Neuronal stem cell (in vitro differentiated cells): ENCODE measurements around the gene RNF220.

Experiments
- DNase-seq: peaks from one replicate; pipeline ENCODE4 v3.0.0-alpha.2; 2013; ENCODE audit warnings: low spot score
- H2AFZ ChIP-seq: one replicate; pipeline ENCODE4 v1.6.1; 2013; ENCODE audit warnings: mild to moderate bottlenecking, low read length, inconsistent platforms
- H2AK5ac ChIP-seq: 2 replicates; pipeline ENCODE4 v1.6.1; 2013; ENCODE audit warnings: low read depth, mild to moderate bottlenecking, inconsistent platforms, low read length, moderate library complexity, mixed read lengths
- H2BK120ac ChIP-seq: 2 replicates; pipeline ENCODE4 v1.6.1; 2013; ENCODE audit warnings: low read depth, mild to moderate bottlenecking, inconsistent platforms, low read length, moderate library complexity, mixed read lengths
- H2BK12ac ChIP-seq: one replicate; pipeline ENCODE4 v1.6.1; 2013; ENCODE audit warnings: low read length, inconsistent platforms
- H2BK15ac ChIP-seq: 2 replicates; pipeline ENCODE4 v1.6.1; 2013; ENCODE audit warnings: mild to moderate bottlenecking, low read length, inconsistent platforms, mixed read lengths
- H2BK5ac ChIP-seq: one replicate; pipeline ENCODE4 v1.6.1; 2013; ENCODE audit warnings: inconsistent platforms, mild to moderate bottlenecking, low read length, moderate library complexity
- H3K14ac ChIP-seq: one replicate; pipeline ENCODE4 v1.6.1; 2013; ENCODE audit warnings: low read length, inconsistent platforms
- H3K18ac ChIP-seq: 2 replicates; pipeline ENCODE4 v1.6.1; 2013; ENCODE audit warnings: low read length, inconsistent platforms
- H3K23ac ChIP-seq: 2 replicates; pipeline ENCODE4 v1.6.1; 2013; ENCODE audit warnings: low read depth, mild to moderate bottlenecking, mixed read lengths, low read length, inconsistent platforms; ENCODE audit not compliant: poor library complexity
- H3K27ac ChIP-seq: replicated peaks from 3 replicates; pipeline ENCODE4 v1.5.1; 2013; ENCODE audit warnings: low read length, inconsistent platforms
- H3K27me3 ChIP-seq, 3 experiments: 2 replicates each; pipeline ENCODE4 v1.6.1; 2013; ENCODE audit warnings: low read length in 3 of 3, mild to moderate bottlenecking in 2 of 3, inconsistent platforms in 1 of 3, low read depth in 1 of 3, mixed read lengths in 1 of 3, moderate library complexity in 1 of 3; ENCODE audit not compliant: control insufficient read depth in 3 of 3, insufficient read depth in 3 of 3
- H3K36me3 ChIP-seq, 2 donors: replicated peaks in 1 of 2; 2 replicates each; pipeline ENCODE4 v1.6.1; 2013; ENCODE audit warnings: low read length in 2 of 2; ENCODE audit not compliant: control insufficient read depth in 2 of 2, insufficient read depth in 2 of 2
- H3K4ac ChIP-seq: 2 replicates; pipeline ENCODE4 v1.6.1; 2013; ENCODE audit warnings: inconsistent platforms, mild to moderate bottlenecking, low read length, moderate library complexity
- H3K4me1 ChIP-seq, 2 donors: 1 replicate in 1 of 2; 2 replicates in 1 of 2; pipeline ENCODE4 v1.6.1; 2013; ENCODE audit warnings: low read length in 2 of 2, low read depth in 1 of 2; ENCODE audit not compliant: control insufficient read depth in 2 of 2, insufficient read depth in 1 of 2
- H3K4me2 ChIP-seq: one replicate; pipeline ENCODE4 v1.6.1; 2013; ENCODE audit warnings: mild to moderate bottlenecking, low read length, inconsistent platforms; ENCODE audit not compliant: insufficient read depth, poor library complexity, severe bottlenecking
- H3K4me3 ChIP-seq, 2 donors: 2 replicates each; pipeline ENCODE4 v1.5.1; 2013; ENCODE audit warnings: low read length in 2 of 2, mild to moderate bottlenecking in 2 of 2, inconsistent platforms in 1 of 2, moderate library complexity in 1 of 2
- H3K79me1 ChIP-seq: one replicate; pipeline ENCODE4 v1.6.1; 2013; ENCODE audit warnings: low read depth, mild to moderate bottlenecking, inconsistent platforms, low read length, moderate library complexity
- H3K9ac ChIP-seq: one replicate; pipeline ENCODE4 v1.6.1; 2013; ENCODE audit warnings: mild to moderate bottlenecking, low read depth, low read length, inconsistent platforms; ENCODE audit not compliant: poor library complexity
- H3K9me3 ChIP-seq, 2 donors: replicated peaks in 1 of 2; 2 replicates each; pipeline versions ENCODE3 to v1.6.1; 2013; ENCODE audit warnings: low read length in 2 of 2, mild to moderate bottlenecking in 2 of 2, inconsistent platforms in 1 of 2, low read depth in 1 of 2, mixed read lengths in 1 of 2, moderate library complexity in 1 of 2; ENCODE audit not compliant: control insufficient read depth in 2 of 2, insufficient read depth in 1 of 2
- H4K8ac ChIP-seq: one replicate; pipeline ENCODE4 v1.6.1; 2013; ENCODE audit warnings: low read depth, mild to moderate bottlenecking, inconsistent platforms, low read length, moderate library complexity
- H4K91ac ChIP-seq: one replicate; pipeline ENCODE4 v1.6.1; 2013; ENCODE audit warnings: low read length, low read depth, mild to moderate bottlenecking, inconsistent platforms; ENCODE audit not compliant: poor library complexity
- WGBS, 2 donors: extraction: QIAGEN DNeasy Blood & Tissue Kit; methylation state at CpG; one replicate each; pipeline ENCODE4 v1.1.7; 2013; ENCODE audit warnings: missing lambda C conversion rate in 2 of 2, mixed read lengths in 1 of 2; ENCODE audit not compliant: insufficient read length in 2 of 2, insufficient replicate concordance in 1 of 2; ENCODE audit errors: extremely low coverage in 2 of 2; 5-methylcytosine and 5-hydroxymethylcytosine counted together

The RNF220 gene

DNA sequence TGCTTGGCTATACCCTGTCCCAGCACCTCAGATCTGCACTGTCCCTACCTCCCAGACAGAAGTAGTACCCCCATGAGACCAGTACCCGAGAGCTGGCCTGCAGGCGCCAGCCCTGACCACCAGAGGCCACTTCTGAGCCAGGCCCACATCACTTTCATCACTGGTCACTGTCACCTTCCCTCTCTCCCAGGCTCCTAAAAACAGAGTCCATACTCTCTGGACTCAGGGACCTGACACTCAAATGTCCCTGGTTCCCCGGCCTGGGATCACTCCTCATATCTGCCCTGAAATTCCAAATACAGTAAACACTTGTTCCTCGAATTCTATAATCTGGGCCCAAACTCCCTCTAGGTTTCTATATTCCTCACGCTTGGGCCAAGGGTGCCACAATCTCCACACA, 250.6 kb downstream of the RNF220 start:
- H3K79me1 ChIP-seq: no peaks in the 10 kb centered on the region

DNA sequence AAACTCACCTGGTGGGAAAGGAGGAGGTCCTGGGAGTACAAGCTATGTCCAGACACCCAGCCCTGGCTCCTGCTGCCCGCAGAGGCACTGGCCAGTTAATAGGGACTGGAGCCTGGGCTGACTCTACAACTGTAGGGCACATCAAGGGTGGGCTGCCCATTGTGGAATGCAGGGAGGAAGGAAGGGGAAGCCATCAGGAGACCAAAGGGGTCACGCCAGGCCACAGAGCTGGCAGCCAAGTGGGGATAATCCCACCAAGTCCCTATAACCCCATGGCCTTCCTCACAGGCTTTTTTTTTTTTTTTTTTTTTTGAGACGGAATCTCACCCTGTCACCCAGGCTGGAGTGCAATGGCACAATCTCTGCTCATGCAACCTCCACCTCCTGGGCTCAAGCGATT, 254.5 kb downstream of the RNF220 start:
- no peak overlapping the region for H3K4ac ChIP-seq
- H3K18ac ChIP-seq: no peak overlapping the region
- no peak overlapping the region for H4K8ac ChIP-seq
- H3K14ac ChIP-seq: no peak overlapping the region
- H3K4me3 ChIP-seq: no peak overlapping the region
- H2AK5ac ChIP-seq: no peak overlapping the region
- H3K23ac ChIP-seq: no peak overlapping the region
- H2AFZ ChIP-seq: no peak overlapping the region
- H3K36me3 ChIP-seq: peaks cover 2 to 6% of the 10 kb centered on the region in 2 donors
- H3K9ac ChIP-seq: no peak overlapping the region
- H2BK5ac ChIP-seq: no peak overlapping the region
- H3K4me2 ChIP-seq: no peak overlapping the region
- H3K9me3 ChIP-seq: no peaks in the 10 kb centered on the region
- no peak overlapping the region for H3K27ac ChIP-seq
- no peaks in the 10 kb centered on the region for H3K27me3 ChIP-seq
- H3K79me1 ChIP-seq: no peaks in the 10 kb centered on the region
- DNase-seq: no peak
- peaks cover 0 to 3% of the 10 kb centered on the region in 2 donors for H3K4me1 ChIP-seq
- H2BK12ac ChIP-seq: no peak overlapping the region
- H2BK15ac ChIP-seq: no peak overlapping the region
- H4K91ac ChIP-seq: no peak overlapping the region
- no CpG with 5 or more reads among the region's 4 CpGs for WGBS, 2 donors
- H2BK120ac ChIP-seq: no peak overlapping the region

More for the DNA sequence above, 250.6 kb downstream of the RNF220 start:
- Histone ChIP-seq H2BK12ac (no peak overlapping the region), H3K9ac (no peak overlapping the region), H4K8ac (no peak overlapping the region), H2AK5ac (no peak overlapping the region), H2BK120ac (no peak overlapping the region), H3K36me3 (peaks cover 8 to 42% of the 10 kb centered on the region in 2 donors), H3K4me1 (peaks cover 0 to 4% of the 10 kb centered on the region in 2 donors), H3K9me3 (no peaks in the 10 kb centered on the region), H3K4me3 (no peak overlapping the region), H3K4ac (no peak overlapping the region), H3K14ac (no peak overlapping the region), H3K4me2 (no peak overlapping the region), H3K18ac (no peak overlapping the region), H3K23ac (no peak overlapping the region), H2AFZ (no peak overlapping the region), H3K27ac (no peak overlapping the region), H2BK15ac (no peak overlapping the region), H3K27me3 (no peaks in the 10 kb centered on the region), H2BK5ac (no peak overlapping the region), H4K91ac (no peak overlapping the region)
- no CpG with 5 or more reads among the region's 5 CpGs for WGBS, 2 donors
- no peak for DNase-seq

DNA sequence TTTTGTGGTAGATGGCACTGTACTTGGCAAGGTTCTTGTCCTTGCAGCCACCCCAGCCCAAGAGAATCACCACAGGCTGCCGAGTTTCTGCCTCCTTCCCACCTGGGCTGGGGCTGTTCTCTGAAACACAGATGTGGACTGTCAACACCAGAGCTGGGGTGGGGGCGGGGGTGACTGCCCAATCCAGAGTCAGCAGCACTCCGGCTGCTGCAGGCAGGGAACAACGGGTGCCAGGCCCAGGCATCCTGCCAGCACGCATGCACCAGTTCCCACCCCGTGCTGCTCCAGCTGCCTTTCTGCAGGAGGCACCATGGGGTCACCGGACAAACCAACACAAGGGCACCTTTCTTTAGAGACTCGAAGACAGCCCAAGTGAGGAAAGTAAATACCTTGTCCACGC, 255.1 kb downstream of the RNF220 start:
- Histone ChIP-seq H3K4ac (no peak overlapping the region), H3K27me3 (no peaks in the 10 kb centered on the region), H2AFZ (no peak overlapping the region), H4K91ac (no peak overlapping the region), H3K9me3 (no peaks in the 10 kb centered on the region), H3K9ac (no peak overlapping the region), H3K79me1 (no peaks in the 10 kb centered on the region), H3K4me2 (no peak overlapping the region), H3K14ac (no peak overlapping the region), H4K8ac (no peak overlapping the region), H2BK5ac (no peak overlapping the region), H2BK120ac (no peak overlapping the region), H3K4me3 (no peak overlapping the region), H3K27ac (no peak overlapping the region), H2BK12ac (peak overlapping the region; percentile 59), H3K36me3 (no peaks in the 10 kb centered on the region), H2AK5ac (no peak overlapping the region), H2BK15ac (no peak overlapping the region), H3K18ac (no peak overlapping the region), H3K4me1 (peaks cover 0 to 3% of the 10 kb centered on the region in 2 donors), H3K23ac (no peak overlapping the region)
- DNase-seq: no peak
- WGBS, 2 donors: no CpG with 5 or more reads among the region's 9 CpGs

DNA sequence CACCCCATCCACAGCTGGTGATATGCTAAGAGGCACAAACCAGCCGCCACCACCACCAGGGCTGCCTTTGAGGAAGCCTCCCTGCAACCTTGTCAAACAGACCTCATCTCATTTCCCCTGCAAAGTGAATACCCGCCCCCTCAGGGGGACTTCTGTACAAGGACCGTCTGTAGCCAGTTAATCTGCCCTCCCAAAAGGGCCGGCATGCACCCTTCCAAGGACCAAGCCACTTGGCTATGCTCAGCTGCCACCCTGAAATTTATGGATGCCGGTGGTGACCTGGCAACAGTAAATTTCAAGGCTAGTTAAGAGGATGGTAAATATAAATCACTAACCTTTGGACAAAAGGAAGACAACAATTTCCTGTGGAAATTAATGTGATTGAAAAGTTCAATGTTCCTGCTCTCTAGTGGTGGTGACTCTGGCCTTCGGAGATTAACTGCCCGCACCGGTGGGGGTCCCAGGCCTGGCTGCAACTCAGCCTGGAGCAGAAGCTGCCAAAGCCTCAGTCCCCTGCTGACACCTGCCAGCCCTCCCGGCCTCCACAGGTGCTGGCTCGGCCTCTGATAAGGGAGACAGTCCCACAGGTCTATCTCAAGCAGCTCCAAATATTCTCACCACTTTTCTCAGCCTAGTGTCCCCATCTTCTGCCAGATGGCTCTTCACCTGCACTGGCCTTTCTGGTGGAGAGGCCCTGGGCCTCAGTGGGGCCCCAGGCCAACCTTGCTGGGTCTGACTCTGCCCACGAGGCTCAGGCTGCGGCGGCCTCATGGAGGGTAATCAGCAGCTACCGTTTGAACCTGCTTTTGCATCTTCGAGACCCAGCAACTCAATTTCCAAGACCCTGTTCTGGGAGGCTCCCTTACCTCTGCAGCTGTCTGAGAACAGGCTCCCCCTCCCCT, 257.0 kb downstream of the RNF220 start:
- no peak overlapping the region for H2BK12ac ChIP-seq
- H3K18ac ChIP-seq: no peak overlapping the region
- H2AK5ac ChIP-seq: no peak overlapping the region
- H2BK120ac ChIP-seq: no peak overlapping the region
- DNase-seq: no peak
- no peak overlapping the region for H3K27ac ChIP-seq
- H3K14ac ChIP-seq: no peak overlapping the region
- no peak overlapping the region for H2BK15ac ChIP-seq
- no peak overlapping the region for H4K91ac ChIP-seq
- no peaks in the 10 kb centered on the region for H3K9me3 ChIP-seq
- H3K4me2 ChIP-seq: no peak overlapping the region
- H3K79me1 ChIP-seq: no peaks in the 10 kb centered on the region
- no peaks in the 10 kb centered on the region for H3K27me3 ChIP-seq
- H2BK5ac ChIP-seq: no peak overlapping the region
- H3K36me3 ChIP-seq: no peaks in the 10 kb centered on the region
- H3K4me3 ChIP-seq: no peak overlapping the region
- no CpG with 5 or more reads among the region's 15 CpGs for WGBS, 2 donors
- H3K4me1 ChIP-seq: no peaks in the 10 kb centered on the region
- no peak overlapping the region for H3K9ac ChIP-seq
- no peak overlapping the region for H4K8ac ChIP-seq
- H2AFZ ChIP-seq: no peak overlapping the region
- no peak overlapping the region for H3K4ac ChIP-seq
- no peak overlapping the region for H3K23ac ChIP-seq
